H9 (cell line): ENCODE results near the gene QSOX2. TPM values are rescaled to one million over a fixed set of nuclear protein-coding genes. Genes with fewer than 3 reads are reported as not detected.

Source experiments
- DNase-seq: peaks from one replicate; pipeline ENCODE4 v3.0.0-alpha.2; 2017
- H2AFZ ChIP-seq: one replicate; pipeline ENCODE4 v1.6.1; 2013; ENCODE audit warnings: mild to moderate bottlenecking, low read length, control low read depth, moderate library complexity
- H2AK5ac ChIP-seq: 2 replicates; pipeline ENCODE4 v1.6.1; 2013; ENCODE audit warnings: low read length, control low read depth, mixed read lengths; ENCODE audit not compliant: insufficient read length
- H2BK120ac ChIP-seq: one replicate; pipeline ENCODE4 v1.6.1; 2013; ENCODE audit warnings: low read depth, mild to moderate bottlenecking, low read length, control low read depth, inconsistent platforms; ENCODE audit not compliant: poor library complexity, severe bottlenecking
- H2BK12ac ChIP-seq: 2 replicates; pipeline ENCODE4 v1.6.1; 2013; ENCODE audit warnings: low read length, control low read depth, mixed read lengths, low read depth; ENCODE audit not compliant: insufficient read length
- H2BK15ac ChIP-seq: 2 replicates; pipeline ENCODE4 v1.6.1; 2013; ENCODE audit warnings: low read depth, low read length, control low read depth
- H2BK20ac ChIP-seq: one replicate; pipeline ENCODE4 v1.6.1; 2013; ENCODE audit warnings: low read depth, mild to moderate bottlenecking, low read length, control low read depth, inconsistent platforms; ENCODE audit not compliant: poor library complexity, severe bottlenecking
- H2BK5ac ChIP-seq: 2 replicates; pipeline ENCODE4 v1.6.1; 2013; ENCODE audit warnings: low read length, control low read depth, mixed read lengths; ENCODE audit not compliant: insufficient read length
- H3K14ac ChIP-seq: 2 replicates; pipeline ENCODE4 v1.6.1; 2013; ENCODE audit warnings: low read length, control low read depth; ENCODE audit not compliant: insufficient read depth
- H3K18ac ChIP-seq: 2 replicates; pipeline ENCODE4 v1.6.1; 2013; ENCODE audit warnings: low read depth, mild to moderate bottlenecking, mixed read lengths, low read length, control low read depth; ENCODE audit not compliant: insufficient read length
- H3K23ac ChIP-seq: 2 replicates; pipeline ENCODE4 v1.6.1; 2013; ENCODE audit warnings: low read length, control low read depth, mixed read lengths, low read depth; ENCODE audit not compliant: insufficient read length
- H3K23me2 ChIP-seq: 2 replicates; pipeline ENCODE4 v1.6.1; 2013; ENCODE audit warnings: low read depth, mild to moderate bottlenecking, mixed read lengths, low read length, control low read depth; ENCODE audit not compliant: insufficient read length, poor library complexity, severe bottlenecking
- H3K27ac ChIP-seq: 2 replicates; pipeline ENCODE4 v1.5.1; 2013; ENCODE audit warnings: low read length, control low read depth, mixed read lengths, low read depth; ENCODE audit not compliant: insufficient read length
- H3K27me3 ChIP-seq: 2 replicates; pipeline ENCODE4 v1.6.1; 2013; ENCODE audit warnings: low read length, control low read depth, inconsistent platforms; ENCODE audit not compliant: insufficient read depth
- H3K4ac ChIP-seq: 2 replicates; pipeline ENCODE4 v1.6.1; 2013; ENCODE audit warnings: low read depth, mild to moderate bottlenecking, control low read depth, inconsistent platforms, low read length, moderate library complexity
- H3K4me1 ChIP-seq: 2 replicates; pipeline ENCODE4 v1.6.1; 2013; ENCODE audit warnings: low read length, control low read depth, inconsistent platforms; ENCODE audit not compliant: insufficient read depth
- H3K4me2 ChIP-seq: 2 replicates; pipeline ENCODE4 v1.6.1; 2013; ENCODE audit warnings: low read length, control low read depth, mixed read lengths; ENCODE audit not compliant: insufficient read length, insufficient read depth
- H3K56ac ChIP-seq: 2 replicates; pipeline ENCODE4 v1.6.1; 2013; ENCODE audit warnings: low read depth, mild to moderate bottlenecking, mixed read lengths, low read length, control low read depth; ENCODE audit not compliant: insufficient read length
- H3K79me1 ChIP-seq: 2 replicates; pipeline ENCODE4 v1.6.1; 2013; ENCODE audit warnings: low read depth, mild to moderate bottlenecking, moderate library complexity, low read length, control low read depth, inconsistent platforms; ENCODE audit not compliant: insufficient read depth, poor library complexity, severe bottlenecking
- H3K79me2 ChIP-seq: 2 replicates; pipeline ENCODE4 v1.6.1; 2013; ENCODE audit warnings: low read length, control low read depth, inconsistent platforms; ENCODE audit not compliant: insufficient read depth
- H3K9ac ChIP-seq: 2 replicates; pipeline ENCODE4 v1.6.1; 2013; ENCODE audit warnings: low read length, control low read depth, mixed read lengths; ENCODE audit not compliant: insufficient read length; ENCODE audit errors: extremely low read depth
- H3K9me3 ChIP-seq: one replicate; pipeline ENCODE4 v1.6.1; 2013; ENCODE audit warnings: low read depth, low read length, inconsistent platforms; ENCODE audit not compliant: control insufficient read depth
- H3T11ph ChIP-seq: one replicate; pipeline ENCODE4 v1.6.1; 2013; ENCODE audit warnings: mild to moderate bottlenecking, low read length, control low read depth, inconsistent platforms
- H4K20me1 ChIP-seq: one replicate; pipeline ENCODE4 v1.6.1; 2013; ENCODE audit not compliant: control insufficient read depth, insufficient read length, insufficient read depth
- H4K5ac ChIP-seq: 2 replicates; pipeline ENCODE4 v1.6.1; 2013; ENCODE audit warnings: low read depth, mild to moderate bottlenecking, mixed read lengths, low read length, control low read depth; ENCODE audit not compliant: insufficient read length
- H4K8ac ChIP-seq: replicated peaks from 2 replicates; pipeline ENCODE4 v1.6.1; 2013; ENCODE audit warnings: low read length, control low read depth, mixed read lengths, low read depth; ENCODE audit not compliant: insufficient read length
- H4K91ac ChIP-seq: 2 replicates; pipeline ENCODE4 v1.6.1; 2013; ENCODE audit warnings: low read depth, mild to moderate bottlenecking, moderate library complexity, mixed read lengths, low read length, control low read depth; ENCODE audit not compliant: insufficient read length
- H3K27ac Mint-ChIP-seq, 3 experiments: 2 replicates in 2 of 3; 3 replicates in 1 of 3; pipeline ENCODE4 v1.8.0; 2020 to 2021; ENCODE audit warnings: mixed read lengths in 3 of 3, mild to moderate bottlenecking in 1 of 3, moderate library complexity in 1 of 3
- H3K27me3 Mint-ChIP-seq: 2 replicates; pipeline ENCODE4 v1.8.0; 2021; ENCODE audit warnings: low read depth, mild to moderate bottlenecking, moderate library complexity, mixed read lengths
- H3K36me3 Mint-ChIP-seq, 3 experiments: 2 replicates in 2 of 3; 3 replicates in 1 of 3; pipeline ENCODE4 v1.8.0; 2020 to 2021; ENCODE audit warnings: low read depth in 3 of 3, mixed read lengths in 3 of 3; ENCODE audit not compliant: insufficient read depth in 1 of 3
- H3K4me1 Mint-ChIP-seq, 2 experiments: 2 replicates each; pipeline ENCODE4 v1.8.0; 2020; ENCODE audit warnings: mixed read lengths in 2 of 2
- H3K4me3 Mint-ChIP-seq, 2 experiments: 2 replicates in 1 of 2; 3 replicates in 1 of 2; pipeline ENCODE4 v1.8.0; 2020 to 2021; ENCODE audit warnings: mild to moderate bottlenecking in 2 of 2, mixed read lengths in 2 of 2, moderate library complexity in 1 of 2
- H3K9me3 Mint-ChIP-seq, 2 experiments: 2 replicates in 1 of 2; 3 replicates in 1 of 2; pipeline ENCODE4 v1.8.0; 2020; ENCODE audit warnings: mild to moderate bottlenecking in 2 of 2, mixed read lengths in 2 of 2, moderate library complexity in 1 of 2
- CTCF ChIP-seq: fragments of 200-600 bp; sonication (generic); conservative IDR thresholded peaks from 3 replicates; pipeline ENCODE4 v1.8.0; 2021; ENCODE audit warnings: antibody characterized with exemption, mild to moderate bottlenecking
- WGBS: extraction: QIAGEN DNeasy Blood & Tissue Kit; methylation state at CpG from one replicate; pipeline ENCODE4 v1.1.7; 2013; ENCODE audit warnings: missing lambda C conversion rate, low lambda C conversion rate, mixed read lengths; ENCODE audit not compliant: insufficient read length; ENCODE audit errors: extremely low coverage; 5-methylcytosine and 5-hydroxymethylcytosine counted together
- total RNA-seq: library from RNA; stranded (reverse); gene quantifications from 2 replicates; pipeline ENCODE4 v1.2.1, GENCODE V29; 2021

The QSOX2 gene
- total RNA-seq, 1 experiment from 2014 or later, result 25.8 TPM

- Histone ChIP-seq H3K4me2 (no peak overlapping the region), H4K5ac (no peak overlapping the region), H3K79me1 (no peaks in the 10 kb centered on the region), H3T11ph (no peak overlapping the region), H3K56ac (no peak overlapping the region), H4K20me1 (no peaks in the 10 kb centered on the region), H2BK120ac (no peak overlapping the region), H2BK5ac (no peak overlapping the region), H4K91ac (no peak overlapping the region), H3K23ac (no peak overlapping the region), H2AK5ac (no peak overlapping the region), H3K9me3 (no peaks in the 10 kb centered on the region), H3K79me2 (no peaks in the 10 kb centered on the region), H2AFZ (no peak overlapping the region), H2BK15ac (no peak overlapping the region), H3K4ac (no peak overlapping the region), H3K23me2 (no peaks in the 10 kb centered on the region), H3K18ac (no peak overlapping the region), H2BK12ac (no peak overlapping the region), H3K4me1 (no peaks in the 10 kb centered on the region), H3K27ac (no peak overlapping the region), H3K9ac (no peak overlapping the region), H3K27me3 (no peaks in the 10 kb centered on the region), H3K14ac (no peak overlapping the region), H4K8ac (no peak overlapping the region), H2BK20ac (no peak overlapping the region)
- H3K27me3 Mint-ChIP-seq, result no peaks in the 10 kb centered on the region
- H3K4me1 Mint-ChIP-seq, result no peaks in the 10 kb centered on the region
- no peak for DNase-seq
- no peak overlapping the region for H3K4me3 Mint-ChIP-seq
- WGBS, result no CpG with 5 or more reads among the region's 37 CpGs
- H3K36me3 Mint-ChIP-seq, result peaks cover 32 to 63% (median 45%) of the 10 kb centered on the region in 3 experiments
- TF ChIP-seq CTCF, result no peak
- no peak overlapping the region for H3K27ac Mint-ChIP-seq
- H3K9me3 Mint-ChIP-seq, result no peaks in the 10 kb centered on the region; a peak in 1 of 5 replicates
Measured at GRCh38 chr9:136216541-136217244, 28.9 kb downstream of the QSOX2 start.
